Measurements from ENCODE around the gene SMAD9.

The SMAD9 gene

GRCh38 chr13:36919833-36920615 is at the start of gene SMAD9:
SMAD9 (minus strand) TSS chr13:36920238; CDS start chr13:36879689, 40,549 bp downstream.
- no peak for TF ChIP-seq CTCF (conservative IDR thresholded peaks at IDR 0.05; ENCODE audit: low read depth)
- CTCF ChIA-PET, result no interaction called here
- DNase-seq (ENCODE audit: low spot score), result peak; percentile 48
- POLR2A ChIA-PET (ENCODE audit: low non-redundant PET), result no interaction called here
- no peak within 1 kb of the TSS for H3K27ac ChIP-seq

- POLR2A ChIA-PET (ENCODE audit: low non-redundant PET), result no interaction called here
- no peak for DNase-seq (ENCODE audit: low spot score)
- TF ChIP-seq CTCF (conservative IDR thresholded peaks at IDR 0.05; ENCODE audit: low read depth), result no peak
- no peak overlapping the region; the same call in 1 of the 2 replicates for H3K27ac ChIP-seq
- CTCF ChIA-PET, result no interaction called here
Measured at GRCh38 chr13:36966404-36966803, 46.4 kb upstream of the SMAD9 start.

DNA sequence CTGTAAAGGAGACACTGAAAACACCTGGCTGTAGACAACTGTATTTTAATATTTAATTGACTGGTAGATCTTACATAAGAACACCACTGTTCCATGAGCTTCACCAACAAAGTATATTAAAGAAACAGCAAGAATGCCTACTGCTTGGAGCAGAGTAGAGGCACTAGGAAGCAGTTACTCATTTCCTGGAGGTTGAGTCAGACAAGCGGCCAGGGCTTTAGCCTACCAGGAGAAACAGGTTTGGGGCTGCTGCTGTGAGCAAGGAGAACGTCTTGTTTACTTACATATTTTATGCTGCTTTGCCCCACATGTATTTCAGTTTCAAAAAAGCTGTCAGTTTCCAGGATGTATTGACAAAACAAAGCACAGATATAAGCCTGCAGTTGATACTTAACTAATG is 45.7 kb upstream of the SMAD9 start:
- POLR2A ChIA-PET (ENCODE audit: low non-redundant PET), result no interaction called here
- peak; percentile 79 for DNase-seq (ENCODE audit: low spot score)
- H3K27ac ChIP-seq, result no peak overlapping the region
- CTCF ChIA-PET, result interaction anchor here (0.5 to 0.8 kb wide), 2 partner anchors 108 to 356 kb away, joined by 3 read pairs; no protein-coding TSS in a partner anchor
- no peak for TF ChIP-seq CTCF (conservative IDR thresholded peaks at IDR 0.05; ENCODE audit: low read depth)

DNA sequence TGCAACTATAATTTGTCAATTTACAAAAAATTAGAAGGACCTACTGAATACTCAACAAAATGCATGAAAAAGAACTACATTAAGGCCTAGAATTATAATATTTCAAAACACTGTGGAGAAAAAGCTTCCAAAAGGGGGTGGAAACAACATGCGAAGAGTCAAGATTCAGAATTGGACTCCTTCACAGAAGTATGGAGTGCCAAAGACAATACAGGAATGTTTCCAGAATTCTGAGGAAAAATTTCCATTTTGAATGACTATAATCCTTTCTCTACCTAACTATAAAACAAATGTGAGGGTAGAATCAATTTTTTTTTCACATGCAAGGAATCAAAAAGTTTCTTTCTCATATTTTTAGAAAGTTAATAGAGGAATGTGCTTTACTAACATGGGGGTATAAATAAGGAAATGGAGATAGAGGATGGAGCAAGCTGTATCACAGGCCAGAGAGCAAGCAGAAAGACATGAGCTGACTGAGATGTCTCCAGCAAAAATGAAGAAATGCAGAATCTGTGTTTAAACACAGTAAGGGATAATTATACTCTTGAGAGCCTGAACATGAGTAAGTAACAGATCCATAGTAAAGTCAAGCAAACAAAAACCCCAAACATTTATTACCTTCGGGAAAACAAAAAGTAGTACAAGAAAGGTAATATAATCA is 39.5 kb upstream of the SMAD9 start:
- CTCF ChIA-PET, result interaction anchor here (0.6 kb wide), 1 partner anchor 21 kb away, joined by 3 read pairs; no protein-coding TSS in a partner anchor

DNA sequence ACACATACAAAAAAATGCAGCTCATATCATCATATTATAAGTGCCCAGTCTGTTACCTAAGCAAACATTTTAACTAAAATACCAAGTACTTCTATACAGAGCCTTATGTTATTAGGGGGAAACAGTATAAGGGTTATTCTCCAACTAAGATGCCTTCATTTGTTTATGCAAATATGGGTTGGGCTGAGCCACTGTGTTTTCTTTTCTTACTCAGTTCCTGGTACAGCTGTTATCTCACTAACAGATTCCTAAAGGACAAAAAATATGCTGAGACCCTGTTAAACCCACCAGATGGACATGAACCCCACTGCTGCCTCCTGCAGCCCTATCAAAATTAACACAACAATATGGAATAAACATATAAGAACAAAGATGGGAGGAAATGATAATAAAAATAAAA is 34.5 kb upstream of the SMAD9 start:
- POLR2A ChIA-PET (ENCODE audit: low non-redundant PET), result no interaction called here
- TF ChIP-seq CTCF (conservative IDR thresholded peaks at IDR 0.05; ENCODE audit: low read depth), result no peak
- no peak for DNase-seq (ENCODE audit: low spot score)
- CTCF ChIA-PET, result interaction anchor here (0.7 kb wide), 1 partner anchor 650 kb away, joined by 3 read pairs; no protein-coding TSS in a partner anchor
- no peak overlapping the region for H3K27ac ChIP-seq

More for the DNA sequence above, 39.5 kb upstream of the SMAD9 start:
- H3K27ac ChIP-seq, result no peak overlapping the region
- POLR2A ChIA-PET (ENCODE audit: low non-redundant PET), result no interaction called here
- no peak for TF ChIP-seq CTCF (conservative IDR thresholded peaks at IDR 0.05; ENCODE audit: low read depth)
- no peak for DNase-seq (ENCODE audit: low spot score)

GRCh38 chr13:36950920-36951319 is 30.9 kb upstream of the SMAD9 start:
- DNase-seq (ENCODE audit: low spot score), result no peak
- TF ChIP-seq CTCF (conservative IDR thresholded peaks at IDR 0.05; ENCODE audit: low read depth), result no peak
- ChIA-PET CTCF (no interaction called here), POLR2A (ENCODE audit: low non-redundant PET) (no interaction called here)
- no peak overlapping the region for H3K27ac ChIP-seq

All from RWPE1 (cell line).